Activated CD8-positive, alpha-beta T cell treated with anti-CD3 and anti-CD28 coated beads for 36 hours (primary cell): ENCODE results near the gene PHETA1. TPM values are rescaled to one million over a fixed set of nuclear protein-coding genes. Genes with fewer than 3 reads are reported as not detected.

ENCODE experiments used
- ATAC-seq: fragments of 200-7000 bp; cut with Tn5 transposase; one replicate; pipeline ENCODE4 v1.10.0; 2021; ENCODE audit warnings: mild to moderate bottlenecking, moderate library complexity
- CTCF ChIA-PET: fragments of 350-600 bp; sonication (Branson Sonifier 250); formaldehyde crosslinking; loops from one replicate; lab custom pipeline; 2021; ENCODE audit warnings: antibody characterized with exemption; lab: Charles Lee
- POLR2A ChIA-PET: fragments of 350-600 bp; sonication (Branson Sonifier 250); formaldehyde crosslinking; loops from one replicate; lab custom pipeline; 2021; ENCODE audit warnings: antibody characterized with exemption; lab: Charles Lee
- DNase-seq: peaks from one replicate; pipeline ENCODE4 v3.0.0-alpha.2; 2020
- H3K27ac Mint-ChIP-seq: one replicate; pipeline ENCODE4 v1.8.0; 2021; ENCODE audit warnings: mild to moderate bottlenecking, mixed read lengths
- H3K27me3 Mint-ChIP-seq: one replicate; pipeline ENCODE4 v1.8.0; 2021; ENCODE audit warnings: mixed read lengths
- H3K36me3 Mint-ChIP-seq: one replicate; pipeline ENCODE4 v1.8.0; 2021; ENCODE audit warnings: low read depth, mixed read lengths
- H3K4me1 Mint-ChIP-seq: one replicate; pipeline ENCODE4 v1.8.0; 2021; ENCODE audit warnings: low read depth, mixed read lengths
- H3K4me3 Mint-ChIP-seq: one replicate; pipeline ENCODE4 v1.8.0; 2021; ENCODE audit warnings: mild to moderate bottlenecking, moderate library complexity, mixed read lengths
- H3K9me3 Mint-ChIP-seq: one replicate; pipeline ENCODE4 v1.8.0; 2021; ENCODE audit warnings: mixed read lengths
- CTCF ChIP-seq: fragments of 200-600 bp; IDR thresholded peaks from one replicate; pipeline ENCODE4 v1.8.0; 2022; ENCODE audit warnings: antibody characterized with exemption, mild to moderate bottlenecking
- intact Hi-C: fragments of 100-400 bp; cut with micrococcal nuclease; formaldehyde crosslinking; loops from one replicate; pipeline ENCODE4 v1.10.0; 2022
- total RNA-seq, 2 experiments: library from RNA; stranded (reverse); gene quantifications; one replicate each; pipeline ENCODE4 v1.2.3, GENCODE V29; 2021

The PHETA1 gene
- total RNA-seq, 2 experiments from 2014 or later = 1.2 to 1.7 TPM

GRCh38 chr12:111395336-111396187 is 26.7 kb upstream of the PHETA1 start:
- Mint-ChIP-seq H3K36me3 (peaks cover 4% of the 10 kb centered on the region), H3K9me3 (peaks cover 8% of the 10 kb centered on the region), H3K27me3 (no peaks in the 10 kb centered on the region), H3K4me3 (no peak overlapping the region), H3K27ac (no peak overlapping the region), H3K4me1 (peaks cover 34% of the 10 kb centered on the region)
- ATAC-seq (no peak), DNase-seq (no peak)
- POLR2A ChIA-PET = interaction anchor here (0.7 to 5.3 kb wide), 7 partner anchors 35 to 134 kb away, joined by 3 to 28 read pairs (median 9); no protein-coding TSS in a partner anchor
- intact Hi-C loops = loop anchor here (5.0 kb wide), 1 partner anchor 132 kb away; no protein-coding TSS in a partner anchor
- TF ChIP-seq CTCF = no peak
- CTCF ChIA-PET = interaction anchor here (1.1 to 25.6 kb wide), 26 partner anchors 10 to 417 kb away, joined by 3 to 1222 read pairs (median 10); partner anchors contain the start of gene SH2B3

GRCh38 chr12:111394480-111394879 is 25.6 kb upstream of the PHETA1 start:
- DNase-seq = no peak
- no peak for TF ChIP-seq CTCF
- no peaks in the 10 kb centered on the region for H3K27me3 Mint-ChIP-seq
- intact Hi-C loops = no loop called here
- no peak overlapping the region for H3K4me3 Mint-ChIP-seq
- H3K4me1 Mint-ChIP-seq = peaks cover 23% of the 10 kb centered on the region
- ChIA-PET POLR2A (no interaction called here), CTCF (interaction anchor here (25.6 kb wide), 1 partner anchor 43 kb away, joined by 1222 read pairs; no protein-coding TSS in a partner anchor)
- H3K27ac Mint-ChIP-seq = no peak overlapping the region
- H3K9me3 Mint-ChIP-seq = peaks cover 2% of the 10 kb centered on the region
- H3K36me3 Mint-ChIP-seq = peaks cover under 1% of the 10 kb centered on the region
- ATAC-seq = no peak

DNA sequence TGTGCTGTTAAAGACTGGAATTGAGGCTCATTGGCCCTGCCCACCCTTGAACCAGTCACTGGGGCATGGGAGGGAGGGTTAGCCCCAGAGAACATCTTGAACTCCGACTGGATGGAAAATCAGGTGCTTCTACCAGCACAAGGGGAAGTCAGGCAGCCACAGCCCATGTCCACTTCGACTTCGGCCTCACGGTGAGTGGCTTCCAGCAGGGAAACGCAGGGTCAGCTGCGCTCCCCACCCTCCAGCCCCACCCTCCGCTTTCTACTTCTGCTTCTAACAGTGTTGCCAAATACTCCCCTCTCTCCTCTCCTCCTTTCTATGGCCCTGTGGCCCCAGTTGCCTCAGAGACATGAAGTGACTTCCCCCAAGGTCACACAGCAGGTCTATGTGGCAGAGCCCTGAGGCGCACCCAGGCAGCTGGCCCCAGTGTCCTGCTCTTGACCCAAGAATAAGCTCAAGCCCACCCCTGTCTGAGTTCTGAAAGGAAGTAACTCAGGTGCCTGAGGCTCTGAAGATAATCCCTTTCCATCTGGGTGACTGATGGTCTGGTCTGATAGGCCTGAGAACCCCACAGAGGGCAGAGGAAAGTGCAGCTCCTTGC is 24.9 kb upstream of the PHETA1 start:
- Mint-ChIP-seq H3K4me1 (peaks cover 16% of the 10 kb centered on the region), H3K27me3 (no peaks in the 10 kb centered on the region), H3K27ac (no peak overlapping the region), H3K36me3 (no peaks in the 10 kb centered on the region), H3K4me3 (no peak overlapping the region), H3K9me3 (no peaks in the 10 kb centered on the region)
- ChIA-PET POLR2A (no interaction called here), CTCF (interaction anchor here (25.6 kb wide), 1 partner anchor 44 kb away, joined by 1222 read pairs; no protein-coding TSS in a partner anchor)
- TF ChIP-seq CTCF = no peak
- DNase-seq (no peak), ATAC-seq (no peak)
- intact Hi-C loops = no loop called here

DNA sequence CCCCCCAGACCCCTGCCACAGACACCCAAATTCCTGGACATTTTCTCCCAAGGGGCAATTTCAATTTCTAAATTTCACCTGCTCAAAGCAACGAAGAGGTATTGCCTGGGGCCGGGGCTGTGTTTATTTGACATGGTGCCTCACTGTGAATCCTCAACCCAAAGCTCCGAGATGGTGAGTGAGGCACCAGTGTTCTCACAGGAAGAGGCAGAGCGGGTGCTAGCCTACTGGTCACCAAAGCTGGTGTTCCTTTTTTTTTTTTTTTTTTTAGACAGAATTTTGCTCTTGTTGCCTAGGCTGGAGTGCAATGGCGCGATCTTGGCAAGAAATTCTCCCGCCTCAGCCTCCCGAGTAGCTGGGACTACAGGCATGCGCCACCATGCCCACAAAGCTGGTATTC is 22.0 kb upstream of the PHETA1 start:
- no peaks in the 10 kb centered on the region for H3K4me1 Mint-ChIP-seq

More for the DNA sequence above, 22.0 kb upstream of the PHETA1 start:
- TF ChIP-seq CTCF = no peak
- Mint-ChIP-seq H3K9me3 (no peaks in the 10 kb centered on the region), H3K36me3 (no peaks in the 10 kb centered on the region), H3K4me3 (no peak overlapping the region), H3K27ac (no peak overlapping the region), H3K27me3 (no peaks in the 10 kb centered on the region)
- DNase-seq = no peak
- intact Hi-C loops = no loop called here
- ATAC-seq = no peak
- ChIA-PET CTCF (interaction anchor here (1.1 kb wide), 1 partner anchor 61 kb away, joined by 7 read pairs; no protein-coding TSS in a partner anchor), POLR2A (interaction anchor here (0.6 kb wide), 1 partner anchor 66 kb away, joined by 3 read pairs; no protein-coding TSS in a partner anchor)
